Myometrial cell (primary cell): ENCODE measurements around the gene AMER2. TPM values are rescaled to one million over a fixed set of nuclear protein-coding genes. Genes with fewer than 3 reads are reported as not detected.

Source experiments
- total RNA-seq: library from RNA; depleted of rRNA; stranded (reverse); fragments of >200 nt; gene quantifications from 2 replicates; pipeline ENCODE4 v1.2.3, GENCODE V29; 2015

AMER2 gene, protein sequence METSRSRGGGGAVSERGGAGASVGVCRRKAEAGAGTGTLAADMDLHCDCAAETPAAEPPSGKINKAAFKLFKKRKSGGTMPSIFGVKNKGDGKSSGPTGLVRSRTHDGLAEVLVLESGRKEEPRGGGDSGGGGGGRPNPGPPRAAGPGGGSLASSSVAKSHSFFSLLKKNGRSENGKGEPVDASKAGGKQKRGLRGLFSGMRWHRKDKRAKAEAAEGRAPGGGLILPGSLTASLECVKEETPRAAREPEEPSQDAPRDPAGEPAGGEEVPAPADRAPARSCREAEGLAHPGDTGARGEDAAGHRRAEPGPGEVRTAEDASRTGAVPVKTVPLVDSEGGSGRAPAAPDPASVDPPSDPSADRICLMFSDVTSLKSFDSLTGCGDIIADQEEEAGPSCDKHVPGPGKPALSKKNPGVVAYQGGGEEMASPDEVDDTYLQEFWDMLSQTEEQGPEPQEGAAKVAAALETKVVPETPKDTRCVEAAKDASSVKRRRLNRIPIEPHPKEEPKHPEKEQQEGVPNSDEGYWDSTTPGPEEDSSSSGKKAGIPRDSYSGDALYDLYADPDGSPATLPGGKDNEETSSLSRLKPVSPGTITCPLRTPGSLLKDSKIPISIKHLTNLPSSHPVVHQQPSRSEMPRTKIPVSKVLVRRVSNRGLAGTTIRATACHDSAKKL
- not detected in 2 replicates for total RNA-seq

GRCh38 chr13:25171517-25172302 lies at the start of gene AMER2:
Gene AMER2 (minus strand): TSS chr13:25172288. CDS start chr13:25171619, 669 bp downstream.

Other genes with a start within 250 kb of the AMER2 start
- under 0.01 TPM in 1 of 2 replicates, not detected in the other for gene PABPC3, start 76.2 kb downstream of the AMER2 start, total RNA-seq
- gene MTMR6, start 115.2 kb upstream of the AMER2 start, total RNA-seq = 22.5 and 25.3 TPM in 2 replicates
- gene NUP58, start 129.3 kb upstream of the AMER2 start, total RNA-seq = 47.7 and 48.4 TPM in 2 replicates
- gene ATP8A2, start 199.7 kb upstream of the AMER2 start, total RNA-seq = under 0.01 TPM in 1 of 2 replicates, not detected in the other